Measurements from ENCODE around the gene MED4.

Gene MED4

GRCh38 chr13:48094781-48095502 lies at the start of gene MED4:
MED4 (minus strand) TSS chr13:48095104; CDS start chr13:48095078, 26 bp downstream.
- DNase-seq, result peak; percentile 59

GRCh38 chr13:48144413-48145035 lies 49.6 kb upstream of the MED4 start:
- DNase-seq, result no peak

- DNase-seq, result no peak
Observed at GRCh38 chr13:48142436-48142835, 47.5 kb upstream of the MED4 start.

GRCh38 chr13:48138270-48138669 lies 43.4 kb upstream of the MED4 start:
- no peak for DNase-seq

GRCh38 chr13:48132961-48133360 lies 38.1 kb upstream of the MED4 start:
- DNase-seq, result no peak

GRCh38 chr13:48131533-48131932 lies 36.6 kb upstream of the MED4 start:
- DNase-seq, result no peak

GRCh38 chr13:48126944-48127830 lies 32.3 kb upstream of the MED4 start:
- peak; percentile 25 for DNase-seq

- no peak for DNase-seq
Observed at GRCh38 chr13:48125794-48126228, 30.9 kb upstream of the MED4 start.

- DNase-seq, result no peak
Observed at GRCh38 chr13:48123812-48124211, 28.9 kb upstream of the MED4 start.

GRCh38 chr13:48121733-48122132 lies 26.8 kb upstream of the MED4 start:
- no peak for DNase-seq

- no peak for DNase-seq
Observed at GRCh38 chr13:48120241-48120640, 25.3 kb upstream of the MED4 start.

GRCh38 chr13:48118030-48118429 lies 23.1 kb upstream of the MED4 start:
- DNase-seq, result no peak

GRCh38 chr13:48116808-48117207 lies 21.9 kb upstream of the MED4 start:
- no peak for DNase-seq

GRCh38 chr13:48113756-48114130 lies 18.8 kb upstream of the MED4 start:
- DNase-seq, result no peak

GRCh38 chr13:48112896-48113755 lies 18.2 kb upstream of the MED4 start:
- DNase-seq, result no peak

- DNase-seq, result no peak
Observed at GRCh38 chr13:48110931-48111721, 16.2 kb upstream of the MED4 start.

GRCh38 chr13:48110132-48110868 lies 15.4 kb upstream of the MED4 start:
- no peak for DNase-seq

GRCh38 chr13:48108106-48108505 lies 13.2 kb upstream of the MED4 start:
- no peak for DNase-seq

GRCh38 chr13:48097793-48098192 lies 2.9 kb upstream of the MED4 start:
- no peak for DNase-seq

- DNase-seq, result no peak
Observed at GRCh38 chr13:48096670-48097069, 1.8 kb upstream of the MED4 start.

GRCh38 chr13:48094404-48094780 lies 512 bp downstream of the MED4 start:
- no peak for DNase-seq
